Measurements from ENCODE around the gene POMT1. TPM values are rescaled to one million over a fixed set of nuclear protein-coding genes. Genes with fewer than 3 reads are reported as not detected.

POMT1 gene
- total RNA-seq, 2 experiments from 2014 or later = 50.1 to 50.5 TPM

GRCh38 chr9:131485206-131485605 lies 17.5 kb upstream of the POMT1 start:
- no peak overlapping the region for H3K27ac ChIP-seq (ENCODE audit: low read depth in 1 of 2, low read length in 2 of 2)
- H3K36me3 ChIP-seq (ENCODE audit: insufficient read depth, low read length) = peaks cover 94% of the 10 kb centered on the region
- Mint-ChIP-seq H3K9me3 (no peaks in the 10 kb centered on the region), H3K36me3 (ENCODE audit: low read depth) (peaks cover 100% of the 10 kb centered on the region), H3K27me3 (no peaks in the 10 kb centered on the region), H3K4me1 (ENCODE audit: low read depth) (no peaks in the 10 kb centered on the region), H3K27ac (no peak overlapping the region), H3K4me3 (no peak overlapping the region)
- intact Hi-C loops (cut with DNase I, micrococcal nuclease) = no loop called here
- DNase-seq (no peak), ATAC-seq (ENCODE audit: poor library complexity) (no peak)
- ChIA-PET POLR2A (interaction anchor here (1.0 kb wide), 1 partner anchor 14 kb away, joined by 3 read pairs; no protein-coding TSS in a partner anchor), CTCF (interaction anchor here (1.0 kb wide), 1 partner anchor 11 kb away, joined by 3 read pairs; no protein-coding TSS in a partner anchor)
- TF ChIP-seq, protein P1, sequence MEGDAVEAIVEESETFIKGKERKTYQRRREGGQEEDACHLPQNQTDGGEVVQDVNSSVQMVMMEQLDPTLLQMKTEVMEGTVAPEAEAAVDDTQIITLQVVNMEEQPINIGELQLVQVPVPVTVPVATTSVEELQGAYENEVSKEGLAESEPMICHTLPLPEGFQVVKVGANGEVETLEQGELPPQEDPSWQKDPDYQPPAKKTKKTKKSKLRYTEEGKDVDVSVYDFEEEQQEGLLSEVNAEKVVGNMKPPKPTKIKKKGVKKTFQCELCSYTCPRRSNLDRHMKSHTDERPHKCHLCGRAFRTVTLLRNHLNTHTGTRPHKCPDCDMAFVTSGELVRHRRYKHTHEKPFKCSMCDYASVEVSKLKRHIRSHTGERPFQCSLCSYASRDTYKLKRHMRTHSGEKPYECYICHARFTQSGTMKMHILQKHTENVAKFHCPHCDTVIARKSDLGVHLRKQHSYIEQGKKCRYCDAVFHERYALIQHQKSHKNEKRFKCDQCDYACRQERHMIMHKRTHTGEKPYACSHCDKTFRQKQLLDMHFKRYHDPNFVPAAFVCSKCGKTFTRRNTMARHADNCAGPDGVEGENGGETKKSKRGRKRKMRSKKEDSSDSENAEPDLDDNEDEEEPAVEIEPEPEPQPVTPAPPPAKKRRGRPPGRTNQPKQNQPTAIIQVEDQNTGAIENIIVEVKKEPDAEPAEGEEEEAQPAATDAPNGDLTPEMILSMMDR (IDR thresholded peaks at IDR 0.05) = no peak
- H3K27me3 ChIP-seq (ENCODE audit: control insufficient read depth in 1 of 2, insufficient read depth in 2 of 2, low read length in 2 of 2) = no peaks in the 10 kb centered on the region
- no peaks in the 10 kb centered on the region for H3K4me1 ChIP-seq (ENCODE audit: insufficient read depth, low read length)
- H3K9me3 ChIP-seq (ENCODE audit: control insufficient read depth in 1 of 2, insufficient read depth in 1 of 2, low read length in 2 of 2) = no peaks in the 10 kb centered on the region
- H3K4me3 ChIP-seq (ENCODE audit: low read length) = no peak overlapping the region

DNA sequence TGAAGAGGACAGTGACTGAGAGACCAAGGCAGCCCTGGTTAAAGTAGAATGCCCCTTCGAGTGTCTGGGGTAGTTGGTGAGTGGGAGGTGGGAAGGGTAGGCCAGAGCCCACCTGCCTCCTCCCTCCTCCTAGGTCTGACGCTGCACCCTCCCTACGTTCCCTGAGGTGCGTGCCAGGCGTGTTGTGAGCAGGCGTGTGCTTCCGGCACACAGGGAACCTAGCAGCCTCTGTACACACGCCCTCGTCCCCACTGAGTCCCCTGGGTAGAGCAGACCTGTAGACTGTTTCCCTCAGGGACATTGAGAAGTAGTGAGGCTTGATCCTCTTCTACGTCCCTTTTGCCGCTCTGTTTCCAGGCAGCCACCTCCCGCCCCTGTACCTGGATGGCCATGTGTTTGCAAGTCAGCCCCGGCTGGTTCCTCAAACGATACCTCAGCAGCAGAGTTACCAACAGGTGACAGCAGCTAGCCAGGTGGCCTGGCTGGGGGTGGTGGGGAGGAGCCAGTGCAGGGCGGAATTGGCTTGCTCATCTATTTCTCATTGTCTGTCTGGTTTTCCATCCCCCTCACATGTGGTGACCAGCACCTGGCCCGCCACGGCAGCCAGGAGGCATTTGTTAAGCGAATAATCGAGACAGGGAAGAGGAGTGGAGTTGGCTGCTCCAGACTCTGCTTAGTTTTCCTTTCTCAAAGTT lies 16.8 kb upstream of the POMT1 start:
- H3K4me3 ChIP-seq (ENCODE audit: low read length) = no peak overlapping the region
- no peak overlapping the region for H3K27ac ChIP-seq (ENCODE audit: low read depth in 1 of 2, low read length in 2 of 2)
- intact Hi-C loops (cut with DNase I, micrococcal nuclease) = no loop called here
- TF ChIP-seq, protein P1 (IDR thresholded peaks at IDR 0.05) = no peak
- H3K4me1 Mint-ChIP-seq (ENCODE audit: low read depth) = no peaks in the 10 kb centered on the region
- H3K4me1 ChIP-seq (ENCODE audit: insufficient read depth, low read length) = no peaks in the 10 kb centered on the region
- no peaks in the 10 kb centered on the region for H3K9me3 Mint-ChIP-seq
- H3K27me3 Mint-ChIP-seq = no peaks in the 10 kb centered on the region
- no peak for ATAC-seq (ENCODE audit: poor library complexity)
- no peak overlapping the region for H3K4me3 Mint-ChIP-seq
- POLR2A ChIA-PET = interaction anchor here (1.0 kb wide), 1 partner anchor 14 kb away, joined by 3 read pairs; no protein-coding TSS in a partner anchor
- H3K36me3 Mint-ChIP-seq (ENCODE audit: low read depth) = peaks cover 100% of the 10 kb centered on the region
- no peaks in the 10 kb centered on the region for H3K27me3 ChIP-seq (ENCODE audit: control insufficient read depth in 1 of 2, insufficient read depth in 2 of 2, low read length in 2 of 2)
- no peak overlapping the region for H3K27ac Mint-ChIP-seq
- no peaks in the 10 kb centered on the region for H3K9me3 ChIP-seq (ENCODE audit: control insufficient read depth in 1 of 2, insufficient read depth in 1 of 2, low read length in 2 of 2)
- H3K36me3 ChIP-seq (ENCODE audit: insufficient read depth, low read length) = peaks cover 95% of the 10 kb centered on the region
- no peak for DNase-seq
- CTCF ChIA-PET = interaction anchor here (1.0 kb wide), 1 partner anchor 12 kb away, joined by 3 read pairs; no protein-coding TSS in a partner anchor

GRCh38 chr9:131487001-131487400 lies 15.7 kb upstream of the POMT1 start:
- no peak for DNase-seq
- H3K9me3 ChIP-seq (ENCODE audit: control insufficient read depth in 1 of 2, insufficient read depth in 1 of 2, low read length in 2 of 2) = no peaks in the 10 kb centered on the region
- H3K4me1 ChIP-seq (ENCODE audit: insufficient read depth, low read length) = no peaks in the 10 kb centered on the region
- H3K36me3 ChIP-seq (ENCODE audit: insufficient read depth, low read length) = peaks cover 96% of the 10 kb centered on the region
- no peak overlapping the region for H3K4me3 ChIP-seq (ENCODE audit: low read length)
- ChIA-PET POLR2A (no interaction called here), CTCF (no interaction called here)
- intact Hi-C loops (cut with DNase I, micrococcal nuclease) = no loop called here
- Mint-ChIP-seq H3K27ac (no peak overlapping the region), H3K9me3 (no peaks in the 10 kb centered on the region), H3K36me3 (ENCODE audit: low read depth) (peaks cover 100% of the 10 kb centered on the region), H3K27me3 (no peaks in the 10 kb centered on the region), H3K4me3 (no peak overlapping the region), H3K4me1 (ENCODE audit: low read depth) (no peaks in the 10 kb centered on the region)
- no peaks in the 10 kb centered on the region for H3K27me3 ChIP-seq (ENCODE audit: control insufficient read depth in 1 of 2, insufficient read depth in 2 of 2, low read length in 2 of 2)
- TF ChIP-seq, protein P1 (IDR thresholded peaks at IDR 0.05) = no peak
- ATAC-seq (ENCODE audit: poor library complexity) = no peak
- no peak overlapping the region for H3K27ac ChIP-seq (ENCODE audit: low read depth in 1 of 2, low read length in 2 of 2)

Measured in CD4-positive, alpha-beta T cell (primary cell).